GM12892 (cell line): ENCODE measurements around the gene CCL27.
A peak's percentile ranks its signal among the peaks of the same experiment; 100 is the strongest.

Source experiments
- DNase-seq: peaks from one replicate; pipeline ENCODE4 v3.0.0; 2011; ENCODE audit not compliant: insufficient read length
- FAIRE-seq: peaks from 2 replicates; lab custom pipeline; 2011; peaks lifted over from hg19 to GRCh38; lab: Jason Lieb, UNC
- POLR2A ChIP-seq: IDR thresholded peaks from 2 replicates; pipeline ENCODE4 v1.6.1; 2011; ENCODE audit warnings: low read depth, low read length, control low read depth
- POLR2AphosphoS5 ChIP-seq: IDR thresholded peaks from 2 replicates; pipeline ENCODE4 v1.6.1; 2011; ENCODE audit warnings: low read depth, low read length, control low read depth
- TAF1 ChIP-seq: IDR thresholded peaks from 2 replicates; pipeline ENCODE4 v1.6.1; 2011; ENCODE audit warnings: low read depth, mild to moderate bottlenecking, control low read depth, low read length, borderline replicate concordance

Gene CCL27

DNA sequence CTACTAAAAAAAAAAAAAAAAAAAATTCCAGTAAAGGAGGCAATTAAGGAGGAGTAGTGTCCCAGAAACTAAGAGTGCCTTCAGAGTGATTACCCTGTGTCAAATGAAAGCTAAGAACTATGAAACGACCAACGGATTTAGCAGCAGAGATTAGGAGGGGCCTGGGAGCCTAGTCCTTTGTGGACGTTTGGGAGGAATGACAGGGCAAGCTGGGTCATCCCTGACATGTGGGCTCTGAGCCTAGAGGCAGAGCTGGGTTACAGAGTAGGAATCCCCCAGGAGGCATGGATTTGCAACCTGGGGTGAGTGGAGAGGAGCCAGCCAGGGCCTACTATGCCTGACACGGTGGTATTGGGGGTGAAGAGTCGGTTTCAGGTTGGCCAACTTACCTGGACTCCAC is 29.3 kb downstream of the CCL27 start:
- no peak for FAIRE-seq
- no peak for DNase-seq
- no peak for TF ChIP-seq TAF1
- no peak for TF ChIP-seq POLR2AphosphoS5
- no peak for TF ChIP-seq POLR2A

DNA sequence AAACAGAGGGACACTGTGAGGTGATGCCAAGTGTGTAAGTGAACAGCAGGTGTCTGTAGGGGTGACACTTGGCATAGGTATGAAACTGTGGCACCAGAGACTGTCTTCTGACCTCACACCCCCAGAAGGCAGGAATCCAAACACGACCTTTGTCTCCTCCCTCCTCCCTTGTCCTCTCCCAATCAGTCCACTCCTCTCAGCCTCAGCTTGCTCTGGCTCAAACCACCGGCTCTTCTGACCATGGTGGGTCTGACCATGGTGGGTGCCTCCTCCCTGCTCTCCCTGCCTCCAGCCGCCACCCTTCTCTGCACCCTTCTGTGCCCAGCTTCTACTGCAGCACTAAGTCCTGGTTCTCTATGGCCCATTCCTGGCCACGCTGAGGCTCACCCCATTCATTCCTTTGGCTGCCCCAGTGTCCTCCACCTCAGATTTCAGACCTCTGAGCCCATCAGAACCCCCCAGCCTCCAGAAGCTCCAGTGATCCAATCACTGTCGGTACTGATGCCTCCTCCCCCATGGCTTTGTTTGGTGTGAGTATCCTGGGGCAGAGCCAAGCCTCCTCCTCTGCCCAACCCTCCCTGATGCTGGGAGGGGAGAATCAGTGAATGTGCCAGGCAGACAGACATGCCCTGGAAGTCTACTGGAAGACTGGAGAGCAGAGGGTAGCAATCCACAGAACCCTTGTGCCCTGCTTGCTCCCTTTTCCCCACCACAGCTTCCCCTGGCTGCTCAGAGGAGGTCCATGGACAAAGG is 31.9 kb downstream of the CCL27 start:
- FAIRE-seq: no peak
- DNase-seq: no peak
- TF ChIP-seq POLR2A (no peak), TAF1 (no peak), POLR2AphosphoS5 (no peak)

DNA sequence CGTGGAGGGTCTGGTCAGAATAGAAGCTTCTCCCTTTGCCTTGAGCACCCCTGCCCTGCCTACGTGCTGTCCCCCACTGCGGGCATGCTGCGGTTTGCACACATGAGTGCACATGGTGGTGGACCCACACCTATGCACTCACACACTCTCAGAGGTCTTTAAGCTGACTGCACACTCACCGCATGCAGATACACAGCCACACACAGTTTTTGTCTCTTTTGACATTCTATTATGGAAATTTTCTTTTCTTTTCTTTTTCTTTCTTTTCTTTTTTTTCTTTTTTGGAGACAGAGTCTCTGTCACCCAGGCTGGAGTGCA is 33.0 kb downstream of the CCL27 start:
- FAIRE-seq: no peak
- DNase-seq: no peak
- no peak for TF ChIP-seq POLR2A

DNA sequence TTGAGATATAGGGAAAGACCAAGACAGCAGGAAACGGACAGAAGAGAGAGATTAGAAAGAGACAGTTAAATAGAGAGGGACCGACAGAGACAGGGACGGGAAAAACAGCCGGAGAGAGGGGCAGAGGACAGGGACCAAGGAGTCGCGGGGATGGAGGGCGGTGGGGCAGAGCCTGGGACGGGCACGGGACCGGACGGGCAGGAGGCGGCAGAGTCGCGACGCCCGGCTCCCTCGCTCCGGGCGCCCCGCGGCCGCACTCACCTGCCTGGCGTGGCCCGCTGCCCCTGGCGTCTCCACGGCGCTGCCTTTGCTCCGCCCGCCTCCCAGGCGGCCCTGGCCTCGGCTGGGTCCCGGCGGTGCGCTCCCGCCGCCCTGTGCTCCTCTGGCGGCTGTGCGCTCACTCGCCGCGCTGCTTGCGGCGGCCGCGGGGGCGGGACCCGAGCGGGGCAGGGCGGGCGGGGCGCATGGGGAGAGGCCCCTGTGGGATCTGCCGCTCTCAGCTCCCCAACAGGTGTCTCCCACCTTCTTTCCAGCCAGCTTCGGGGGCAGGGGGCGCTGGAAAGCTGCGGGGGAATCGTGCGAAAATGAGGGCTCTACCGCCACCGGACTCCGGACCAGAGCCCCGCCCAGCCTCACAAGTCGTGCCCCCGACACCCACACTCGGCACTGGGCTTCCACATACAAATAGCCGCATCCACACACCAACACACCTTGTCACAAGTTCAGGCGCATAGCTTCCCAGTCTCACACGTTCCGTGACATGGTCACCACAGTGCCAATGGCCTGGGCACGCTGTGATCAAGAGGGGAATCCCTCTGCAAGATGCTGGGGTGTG is 33.6 kb downstream of the CCL27 start, which contains the start of gene ARID3C:
ARID3C (minus strand) TSS at position 411 of the 835 bp plus-strand sequence. CDS start 1,052 bp downstream, outside the sequence.
- no peak for TF ChIP-seq TAF1
- TF ChIP-seq POLR2AphosphoS5: no peak
- no peak for TF ChIP-seq POLR2A
- peak; percentile 21 for FAIRE-seq
- DNase-seq: no peak

DNA sequence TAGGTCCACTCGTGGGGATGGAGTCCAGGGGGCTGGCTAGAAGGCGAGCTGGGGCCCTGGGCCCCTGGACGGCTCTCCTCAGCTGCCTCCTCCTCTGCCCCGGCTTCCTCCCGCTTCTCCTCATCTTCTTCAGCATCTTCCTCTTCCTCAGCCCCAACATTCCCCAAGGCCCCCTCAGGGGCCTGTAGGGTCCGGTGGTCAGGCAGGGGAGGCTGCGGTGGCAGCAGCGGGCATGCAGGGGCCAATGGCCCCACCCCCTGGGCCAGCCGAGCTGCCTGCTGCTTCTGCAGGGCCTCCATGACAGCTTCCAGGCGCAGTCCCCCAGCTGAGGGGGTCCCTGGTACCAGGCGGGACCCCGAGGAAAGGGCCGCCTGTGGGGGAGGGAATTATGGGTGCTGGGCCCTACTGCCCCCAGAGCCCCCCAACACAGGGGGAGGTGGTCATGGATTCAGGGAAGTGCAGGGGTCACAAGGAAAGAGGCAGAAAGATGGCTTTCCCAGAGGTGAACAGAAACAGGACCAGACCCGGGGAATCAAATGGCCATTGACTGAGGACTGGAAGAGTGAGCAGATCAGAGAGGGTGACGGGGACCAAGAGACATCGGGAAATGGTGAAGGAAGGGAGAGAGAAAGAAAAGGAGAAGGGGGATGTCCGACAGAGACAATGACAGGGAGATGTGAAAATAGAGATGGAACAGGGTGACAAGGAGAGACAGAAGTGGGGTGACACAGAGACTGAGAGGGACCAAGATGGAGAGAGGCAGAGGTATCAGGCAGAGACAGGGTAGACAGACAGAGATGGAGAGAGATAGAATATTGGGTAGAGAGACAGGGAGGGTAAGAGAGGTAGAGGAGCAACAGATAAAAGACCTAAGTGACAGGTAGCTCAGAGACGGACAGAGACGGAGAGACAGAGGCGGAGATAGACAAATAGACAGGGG is 34.5 kb downstream of the CCL27 start:
- no peak for DNase-seq
- FAIRE-seq: no peak
- no peak for TF ChIP-seq POLR2A
- no peak for TF ChIP-seq TAF1
- no peak for TF ChIP-seq POLR2AphosphoS5

DNA sequence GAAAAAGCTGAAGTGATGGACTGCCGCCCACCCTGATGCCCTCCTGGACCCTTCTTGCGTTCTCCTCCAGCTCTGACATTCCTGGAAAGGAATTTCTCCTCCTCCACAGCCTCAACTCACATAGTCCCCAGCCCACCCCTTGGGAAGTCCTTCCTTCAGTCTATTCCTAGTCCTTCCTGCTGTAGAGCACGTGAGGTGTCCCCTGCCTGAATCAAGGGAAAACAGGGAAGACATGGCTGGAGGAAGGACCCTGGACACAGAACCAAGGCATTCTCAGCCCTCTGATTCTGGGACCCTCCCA is 37.3 kb downstream of the CCL27 start:
- DNase-seq: no peak
- TF ChIP-seq TAF1: no peak
- TF ChIP-seq POLR2AphosphoS5: no peak
- TF ChIP-seq POLR2A: no peak
- no peak for FAIRE-seq

DNA sequence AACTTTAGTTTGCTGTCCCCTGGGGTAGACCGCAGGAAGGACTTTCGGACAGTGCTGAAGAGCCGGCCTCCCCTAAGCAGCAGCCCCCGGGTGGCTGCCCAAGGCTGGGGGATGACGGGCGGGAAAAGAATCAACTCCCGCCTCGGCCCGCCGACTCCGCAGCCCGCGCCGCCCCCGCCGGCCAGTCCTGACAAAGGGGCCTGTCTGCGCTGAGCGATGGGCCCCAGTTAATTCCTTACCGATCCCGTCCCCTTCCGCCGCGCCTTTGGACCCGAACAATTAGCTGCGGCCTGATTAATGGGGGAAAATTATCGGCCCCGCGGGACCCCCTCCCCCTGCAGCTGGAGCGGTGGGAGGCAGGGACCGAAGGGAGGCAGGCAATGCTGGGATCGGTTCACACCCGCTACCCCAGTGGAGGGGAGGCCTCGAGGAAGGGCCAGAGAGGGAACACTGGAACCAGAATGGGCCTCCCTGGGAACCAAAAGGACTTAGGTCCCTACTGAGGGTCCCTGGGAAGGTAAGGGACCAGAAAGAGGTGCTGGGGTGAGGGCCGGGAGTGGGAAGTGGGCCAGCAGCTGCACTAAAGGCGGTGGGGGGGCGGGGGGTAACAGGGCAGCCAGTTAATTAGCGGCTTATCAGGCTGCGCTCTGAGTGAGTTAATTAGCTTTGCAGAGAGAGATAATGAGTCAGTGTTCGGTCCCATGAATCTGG is 37.8 kb downstream of the CCL27 start:
- DNase-seq: no peak
- FAIRE-seq: no peak
- TF ChIP-seq POLR2A (no peak), POLR2AphosphoS5 (no peak), TAF1 (no peak)

DNA sequence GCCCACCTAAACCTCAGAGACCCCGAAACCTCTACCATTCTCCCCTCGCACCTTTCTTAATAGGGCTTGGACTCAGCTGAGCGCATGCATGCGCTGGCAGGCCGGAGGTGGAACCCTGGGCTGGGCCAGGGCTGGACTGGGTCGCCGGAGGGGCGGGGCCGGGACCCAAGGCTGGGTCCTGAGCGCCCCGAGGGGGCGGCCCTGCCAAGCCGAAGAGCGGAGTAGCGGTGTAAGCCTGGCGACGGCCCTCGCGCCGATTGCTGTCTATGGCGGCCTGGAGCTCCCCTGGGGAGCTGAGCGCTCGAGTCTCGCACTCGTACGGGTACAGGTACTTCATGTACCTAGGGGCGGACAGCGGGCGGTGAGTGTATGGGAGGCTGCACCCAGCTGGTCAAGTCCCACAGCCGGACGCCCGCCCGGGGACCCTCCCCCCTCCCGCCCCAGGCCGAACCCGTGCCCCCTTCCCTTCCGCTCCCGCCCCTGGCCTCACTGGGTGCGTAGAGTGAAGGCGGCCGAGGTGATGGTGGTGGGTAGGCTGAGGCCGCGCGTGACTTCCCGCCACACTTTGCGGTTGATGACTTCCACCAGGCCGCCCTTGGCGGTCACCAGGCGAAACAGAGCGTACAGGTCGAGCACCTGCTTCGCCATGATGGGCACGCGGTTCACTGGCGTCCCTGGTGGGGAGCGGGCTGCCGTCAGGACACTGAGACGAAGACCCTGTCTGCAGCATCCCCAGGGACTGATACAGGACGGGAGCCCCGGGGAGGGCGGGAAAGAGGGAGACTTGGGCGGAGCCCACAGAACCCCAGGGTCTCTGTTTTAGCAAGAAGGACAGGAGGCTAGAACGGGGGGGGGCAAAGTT is 38.9 kb downstream of the CCL27 start:
- TF ChIP-seq POLR2AphosphoS5: no peak
- no peak for TF ChIP-seq TAF1
- no peak for TF ChIP-seq POLR2A
- FAIRE-seq: no peak
- DNase-seq: no peak

DNA sequence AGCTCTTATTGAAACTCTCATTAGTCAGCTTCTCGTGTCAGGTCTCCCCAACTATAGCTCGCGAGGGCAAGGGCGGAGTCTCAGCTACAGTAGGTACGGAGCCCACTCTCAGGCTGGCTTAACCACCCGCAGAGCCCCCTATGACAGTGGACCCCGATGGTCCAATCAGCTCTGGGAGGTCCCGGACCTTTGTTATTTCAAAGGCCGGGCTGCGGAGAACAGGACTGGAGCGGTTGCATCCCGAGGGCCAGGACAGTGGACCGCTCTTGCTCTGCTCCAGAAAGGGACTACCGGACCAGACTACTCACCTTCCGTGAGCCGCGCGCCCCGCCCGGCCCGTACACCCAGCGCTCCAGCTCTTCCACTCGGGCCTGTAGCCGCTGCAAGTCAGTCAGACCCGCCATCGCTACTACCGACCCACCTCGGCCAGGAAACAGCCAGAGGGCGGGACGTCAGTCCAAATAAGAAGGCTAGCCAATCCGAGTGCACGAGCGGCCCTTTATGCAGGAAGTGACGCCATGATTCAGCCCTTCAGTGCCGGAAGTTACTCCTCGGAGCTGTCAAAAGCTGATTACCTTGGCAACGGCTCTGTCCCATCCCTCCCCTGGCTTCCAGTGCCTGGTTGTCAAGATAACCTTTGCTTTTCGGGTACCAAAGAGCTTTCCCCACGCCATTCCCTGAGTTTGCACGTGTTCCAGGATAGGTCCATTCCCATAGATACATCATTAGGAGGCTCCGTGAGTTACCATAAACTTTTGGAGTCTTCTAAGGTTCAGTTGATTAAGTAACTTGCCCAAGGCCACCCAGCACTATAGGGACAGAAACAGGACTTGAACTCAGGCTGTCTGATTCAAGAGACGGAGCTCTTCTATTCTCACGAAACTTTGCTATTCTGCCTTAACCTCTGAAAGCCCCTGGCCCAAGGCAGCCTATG is 42.1 kb downstream of the CCL27 start, which contains the start of gene DCTN3:
DCTN3 (minus strand) TSS at position 435 of the 934 bp plus-strand sequence; CDS start at position 404, 31 bp downstream.
- peak; percentile 97 for DNase-seq
- peak; percentile 98 for FAIRE-seq
- TF ChIP-seq POLR2AphosphoS5: peak; percentile 55; the same call in 1 of the 2 replicates
- peak; percentile 61; the same call in 1 of the 2 replicates for TF ChIP-seq TAF1
- TF ChIP-seq POLR2A: peak; percentile 72; the same call in 1 of the 2 replicates

DNA sequence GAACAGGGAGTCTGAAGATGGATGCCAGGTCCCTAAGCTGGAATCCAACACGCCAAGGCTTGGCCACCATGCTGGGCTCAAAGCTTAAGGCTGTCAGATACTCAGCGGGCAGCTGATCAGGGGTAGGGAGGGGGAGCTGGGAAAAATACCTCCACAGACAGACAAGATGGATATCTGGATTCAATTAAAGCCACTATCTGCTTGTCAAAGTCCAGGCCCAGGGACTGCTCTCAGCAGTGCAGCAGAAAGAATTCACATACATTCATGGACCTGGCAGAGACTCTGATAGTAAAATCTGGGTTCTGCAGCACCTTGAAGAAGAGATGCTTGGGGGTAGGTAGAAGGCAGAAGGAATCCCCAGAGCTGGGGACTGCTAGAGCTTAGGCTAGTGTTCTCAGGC is 47.3 kb downstream of the CCL27 start:
- DNase-seq: no peak
- no peak for TF ChIP-seq TAF1
- TF ChIP-seq POLR2AphosphoS5: no peak
- TF ChIP-seq POLR2A: no peak
- no peak for FAIRE-seq
